GM20000 (cell line): ENCODE results near the gene AKR1E2.

Experiments used
- DNase-seq: peaks from one replicate; pipeline ENCODE4 v3.0.0; 2012; ENCODE audit warnings: low spot score
- CTCF ChIP-seq: IDR thresholded peaks from 2 replicates; pipeline ENCODE4 v1.5.1; 2012; ENCODE audit warnings: mild to moderate bottlenecking, control low read depth; ENCODE audit errors: extremely low read depth, missing control alignments

AKR1E2 gene

GRCh38 chr10:4825868-4826791 is at the start of gene AKR1E2:
AKR1E2 (plus strand) TSS chr10:4826207; CDS start chr10:4826325, 118 bp downstream.
- DNase-seq = peak; percentile 65
- no peak for TF ChIP-seq CTCF

GRCh38 chr10:4776234-4776638 is 49.8 kb upstream of the AKR1E2 start:
- DNase-seq = peak; percentile 7
- TF ChIP-seq CTCF = no peak

GRCh38 chr10:4778761-4779160 is 47.2 kb upstream of the AKR1E2 start:
- no peak for TF ChIP-seq CTCF
- DNase-seq = no peak

- DNase-seq = no peak
- TF ChIP-seq CTCF = no peak
Measured at GRCh38 chr10:4780091-4780490, 45.9 kb upstream of the AKR1E2 start.

GRCh38 chr10:4780782-4781181 is 45.2 kb upstream of the AKR1E2 start:
- DNase-seq = no peak
- no peak for TF ChIP-seq CTCF

- DNase-seq = no peak
- TF ChIP-seq CTCF = no peak
Measured at GRCh38 chr10:4781955-4782354, 44.1 kb upstream of the AKR1E2 start.

GRCh38 chr10:4784667-4785333 is 41.2 kb upstream of the AKR1E2 start:
- TF ChIP-seq CTCF = no peak
- DNase-seq = no peak
